ES-I3 (cell line): ENCODE data around the gene PGAP6.
"Not testable (repeated sequence)": the region's sequence is repeated elsewhere in the genome, so short reads cannot be mapped to it uniquely, and the experiment has no call there.

Source experiments
- H3K36me3 ChIP-seq: 2 replicates; pipeline ENCODE4 v1.6.1; 2013; ENCODE audit warnings: mild to moderate bottlenecking, low read length, control low read depth, moderate library complexity; ENCODE audit not compliant: insufficient read depth
- H3K4me1 ChIP-seq: 2 replicates; pipeline ENCODE4 v1.6.1; 2013; ENCODE audit warnings: mild to moderate bottlenecking, control low read depth, low read length; ENCODE audit not compliant: insufficient read depth
- H3K9ac ChIP-seq: 2 replicates; pipeline ENCODE4 v1.6.1; 2013; ENCODE audit warnings: low read depth, mild to moderate bottlenecking, low read length, moderate library complexity
- H3K9me3 ChIP-seq: 2 replicates; pipeline ENCODE4 v1.6.1; 2013; ENCODE audit warnings: mild to moderate bottlenecking, low read length, moderate library complexity; ENCODE audit not compliant: control insufficient read depth, insufficient read depth

Gene PGAP6

GRCh38 chr16:396605-397004 lies 14.8 kb upstream of the PGAP6 start:
- H3K9ac ChIP-seq, result peak overlapping the region; percentile 84
- H3K9me3 ChIP-seq, result 0 out of 2 replicates have a peak, but pooled peaks cover 7% of the 10 kb centered on the region
- H3K4me1 ChIP-seq, result peaks cover 15% of the 10 kb centered on the region; the same call in 1 of the 2 replicates
- no peaks in the 10 kb centered on the region; the same call in 1 of the 2 replicates for H3K36me3 ChIP-seq

- H3K9me3 ChIP-seq, result 0 out of 2 replicates have a peak, but pooled peaks cover 7% of the 10 kb centered on the region
- peak overlapping the region; percentile 84; the same call in 1 of the 2 replicates for H3K9ac ChIP-seq
- peaks cover 15% of the 10 kb centered on the region; the same call in 1 of the 2 replicates for H3K4me1 ChIP-seq
- H3K36me3 ChIP-seq, result no peaks in the 10 kb centered on the region; the same call in 1 of the 2 replicates
Measured at GRCh38 chr16:396199-396598, 14.4 kb upstream of the PGAP6 start.

- peaks cover 10% of the 10 kb centered on the region; the same call in 1 of the 2 replicates for H3K4me1 ChIP-seq
- H3K36me3 ChIP-seq, result no peaks in the 10 kb centered on the region; the same call in 1 of the 2 replicates
- 0 out of 2 replicates have a peak, but pooled peaks cover 7% of the 10 kb centered on the region for H3K9me3 ChIP-seq
- H3K9ac ChIP-seq, result no peak overlapping the region
Measured at GRCh38 chr16:392450-393030, 10.8 kb upstream of the PGAP6 start.

GRCh38 chr16:391885-392335 lies 10.1 kb upstream of the PGAP6 start:
- 0 out of 2 replicates have a peak, but pooled peaks cover 7% of the 10 kb centered on the region for H3K9me3 ChIP-seq
- H3K4me1 ChIP-seq, result peaks cover 10% of the 10 kb centered on the region; the same call in 1 of the 2 replicates
- no peak overlapping the region for H3K9ac ChIP-seq
- no peaks in the 10 kb centered on the region; the same call in 1 of the 2 replicates for H3K36me3 ChIP-seq

GRCh38 chr16:389352-389751 lies 7.6 kb upstream of the PGAP6 start:
- Histone ChIP-seq H3K36me3 (no peaks in the 10 kb centered on the region; the same call in 1 of the 2 replicates), H3K9me3 (0 out of 2 replicates have a peak, but pooled peaks cover 7% of the 10 kb centered on the region), H3K9ac (no peak overlapping the region), H3K4me1 (peaks cover 8% of the 10 kb centered on the region; the same call in 1 of the 2 replicates)

- H3K9ac ChIP-seq, result not testable (repeated sequence)
Measured at GRCh38 chr16:387761-388666, 6.2 kb upstream of the PGAP6 start.

GRCh38 chr16:386641-387156 lies 4.9 kb upstream of the PGAP6 start:
- Histone ChIP-seq H3K9me3 (no peaks in the 10 kb centered on the region), H3K9ac (no peak overlapping the region), H3K36me3 (no peaks in the 10 kb centered on the region), H3K4me1 (peaks cover 17% of the 10 kb centered on the region; the same call in 1 of the 2 replicates)

More at GRCh38 chr16:387761-388666, 6.2 kb upstream of the PGAP6 start:
- peaks cover 17% of the 10 kb centered on the region; the same call in 1 of the 2 replicates for H3K4me1 ChIP-seq
- not testable (repeated sequence) for H3K36me3 ChIP-seq, H3K9me3 ChIP-seq

GRCh38 chr16:383326-384051 lies 1.7 kb upstream of the PGAP6 start:
- H3K4me1 ChIP-seq, result peaks cover 25% of the 10 kb centered on the region
- no peaks in the 10 kb centered on the region for H3K36me3 ChIP-seq
- no peaks in the 10 kb centered on the region for H3K9me3 ChIP-seq
- H3K9ac ChIP-seq, result peak overlapping the region; percentile 89

GRCh38 chr16:381012-381788 lies 578 bp downstream of the PGAP6 start:
- H3K4me1 ChIP-seq, result peaks cover 21% of the 10 kb centered on the region
- no peaks in the 10 kb centered on the region for H3K36me3 ChIP-seq
- peak overlapping the region; percentile 94 for H3K9ac ChIP-seq
- H3K9me3 ChIP-seq, result no peaks in the 10 kb centered on the region

GRCh38 chr16:380762-381011 lies 1.1 kb downstream of the PGAP6 start:
- no peaks in the 10 kb centered on the region for H3K36me3 ChIP-seq
- H3K9me3 ChIP-seq, result no peaks in the 10 kb centered on the region
- peaks cover 21% of the 10 kb centered on the region for H3K4me1 ChIP-seq
- H3K9ac ChIP-seq, result peak overlapping the region; percentile 94

- Histone ChIP-seq H3K9ac (no peak overlapping the region; the same call in 1 of the 2 replicates), H3K9me3 (no peaks in the 10 kb centered on the region), H3K36me3 (no peaks in the 10 kb centered on the region), H3K4me1 (peaks cover 21% of the 10 kb centered on the region)
Measured at GRCh38 chr16:379961-380761, 1.6 kb downstream of the PGAP6 start.

GRCh38 chr16:379183-379960 lies 2.4 kb downstream of the PGAP6 start:
- H3K9ac ChIP-seq, result no peak overlapping the region
- H3K36me3 ChIP-seq, result peaks cover 6% of the 10 kb centered on the region
- H3K4me1 ChIP-seq, result peaks cover 17% of the 10 kb centered on the region
- H3K9me3 ChIP-seq, result no peaks in the 10 kb centered on the region
